IPS-15b (cell line): ENCODE measurements around the gene RUNX2.

ENCODE experiments used
- H3K27me3 ChIP-seq: one replicate; pipeline ENCODE4 v1.6.1; 2013; ENCODE audit warnings: low read length; ENCODE audit not compliant: control insufficient read depth, insufficient read depth
- H3K36me3 ChIP-seq: one replicate; pipeline ENCODE4 v1.6.1; 2013; ENCODE audit warnings: low read length; ENCODE audit not compliant: control insufficient read depth, insufficient read depth
- H3K4me1 ChIP-seq: one replicate; pipeline ENCODE4 v1.6.1; 2013; ENCODE audit warnings: mild to moderate bottlenecking, low read length; ENCODE audit not compliant: control insufficient read depth, insufficient read depth
- H3K4me3 ChIP-seq: one replicate; pipeline ENCODE4 v1.5.1; 2013; ENCODE audit warnings: low read depth, low read length
- H3K9ac ChIP-seq: one replicate; pipeline ENCODE4 v1.6.1; 2013; ENCODE audit warnings: low read depth, mild to moderate bottlenecking, low read length
- H3K9me3 ChIP-seq: one replicate; pipeline ENCODE4 v1.6.1; 2013; ENCODE audit warnings: mild to moderate bottlenecking, low read length; ENCODE audit not compliant: control insufficient read depth, insufficient read depth

RUNX2 gene

GRCh38 chr6:45611491-45611890 is 283.4 kb downstream of the RUNX2 start:
- H3K4me1 ChIP-seq, result no peaks in the 10 kb centered on the region
- no peaks in the 10 kb centered on the region for H3K36me3 ChIP-seq
- no peaks in the 10 kb centered on the region for H3K27me3 ChIP-seq
- H3K9ac ChIP-seq, result no peak overlapping the region
- no peaks in the 10 kb centered on the region for H3K9me3 ChIP-seq
- H3K4me3 ChIP-seq, result no peak overlapping the region

- Histone ChIP-seq H3K36me3 (no peaks in the 10 kb centered on the region), H3K27me3 (no peaks in the 10 kb centered on the region), H3K9me3 (no peaks in the 10 kb centered on the region), H3K4me1 (no peaks in the 10 kb centered on the region), H3K4me3 (no peak overlapping the region), H3K9ac (no peak overlapping the region)
Measured at GRCh38 chr6:45613656-45614055, 285.5 kb downstream of the RUNX2 start.

GRCh38 chr6:45614488-45615285 is 286.6 kb downstream of the RUNX2 start:
- no peaks in the 10 kb centered on the region for H3K9me3 ChIP-seq
- no peak overlapping the region for H3K9ac ChIP-seq
- H3K4me3 ChIP-seq, result no peak overlapping the region
- H3K4me1 ChIP-seq, result no peaks in the 10 kb centered on the region
- no peaks in the 10 kb centered on the region for H3K27me3 ChIP-seq
- H3K36me3 ChIP-seq, result no peaks in the 10 kb centered on the region

- Histone ChIP-seq H3K4me3 (no peak overlapping the region), H3K36me3 (no peaks in the 10 kb centered on the region), H3K4me1 (no peaks in the 10 kb centered on the region), H3K9me3 (no peaks in the 10 kb centered on the region), H3K9ac (no peak overlapping the region), H3K27me3 (no peaks in the 10 kb centered on the region)
Measured at GRCh38 chr6:45616209-45616608, 288.1 kb downstream of the RUNX2 start.

- no peaks in the 10 kb centered on the region for H3K36me3 ChIP-seq
- H3K9ac ChIP-seq, result no peak overlapping the region
- no peak overlapping the region for H3K4me3 ChIP-seq
- no peaks in the 10 kb centered on the region for H3K27me3 ChIP-seq
- H3K4me1 ChIP-seq, result no peaks in the 10 kb centered on the region
- H3K9me3 ChIP-seq, result no peaks in the 10 kb centered on the region
Measured at GRCh38 chr6:45617441-45617840, 289.3 kb downstream of the RUNX2 start.

- Histone ChIP-seq H3K9ac (no peak overlapping the region), H3K4me3 (no peak overlapping the region), H3K27me3 (no peaks in the 10 kb centered on the region), H3K4me1 (no peaks in the 10 kb centered on the region), H3K9me3 (no peaks in the 10 kb centered on the region), H3K36me3 (no peaks in the 10 kb centered on the region)
Measured at GRCh38 chr6:45618259-45618658, 290.1 kb downstream of the RUNX2 start.

- Histone ChIP-seq H3K36me3 (no peaks in the 10 kb centered on the region), H3K9me3 (no peaks in the 10 kb centered on the region), H3K9ac (no peak overlapping the region), H3K4me3 (no peak overlapping the region), H3K4me1 (no peaks in the 10 kb centered on the region), H3K27me3 (no peaks in the 10 kb centered on the region)
Measured at GRCh38 chr6:45619211-45619760, 291.2 kb downstream of the RUNX2 start.

- H3K9ac ChIP-seq, result no peak overlapping the region
- no peaks in the 10 kb centered on the region for H3K36me3 ChIP-seq
- H3K27me3 ChIP-seq, result no peaks in the 10 kb centered on the region
- H3K9me3 ChIP-seq, result no peaks in the 10 kb centered on the region
- H3K4me1 ChIP-seq, result no peaks in the 10 kb centered on the region
- no peak overlapping the region for H3K4me3 ChIP-seq
Measured at GRCh38 chr6:45619994-45620471, 291.9 kb downstream of the RUNX2 start.

GRCh38 chr6:45624228-45624627 is 296.1 kb downstream of the RUNX2 start:
- H3K36me3 ChIP-seq, result no peaks in the 10 kb centered on the region
- no peaks in the 10 kb centered on the region for H3K27me3 ChIP-seq
- H3K4me1 ChIP-seq, result no peaks in the 10 kb centered on the region
- H3K9ac ChIP-seq, result no peak overlapping the region
- H3K9me3 ChIP-seq, result no peaks in the 10 kb centered on the region
- H3K4me3 ChIP-seq, result no peak overlapping the region

GRCh38 chr6:45625191-45625664 is 297.1 kb downstream of the RUNX2 start:
- H3K4me1 ChIP-seq, result no peaks in the 10 kb centered on the region
- no peaks in the 10 kb centered on the region for H3K36me3 ChIP-seq
- no peaks in the 10 kb centered on the region for H3K27me3 ChIP-seq
- H3K9ac ChIP-seq, result no peak overlapping the region
- no peak overlapping the region for H3K4me3 ChIP-seq
- no peaks in the 10 kb centered on the region for H3K9me3 ChIP-seq

GRCh38 chr6:45626087-45626891 is 298.2 kb downstream of the RUNX2 start:
- no peak overlapping the region for H3K9ac ChIP-seq
- no peaks in the 10 kb centered on the region for H3K27me3 ChIP-seq
- H3K9me3 ChIP-seq, result no peaks in the 10 kb centered on the region
- H3K36me3 ChIP-seq, result no peaks in the 10 kb centered on the region
- no peaks in the 10 kb centered on the region for H3K4me1 ChIP-seq
- H3K4me3 ChIP-seq, result no peak overlapping the region
